Fibroblast of skin of left quadriceps (primary cell): ENCODE data around the gene ARHGEF19.
A peak's percentile ranks its signal among the peaks of the same experiment; 100 is the strongest.

Experiments used
- DNase-seq, 2 experiments: peaks; one replicate each; pipeline ENCODE4 v3.0.0-alpha.2; 2013; ENCODE audit warnings: low read depth in 2 of 2

Gene ARHGEF19

GRCh38 chr1:16244650-16245285 lies 32.3 kb upstream of the ARHGEF19 start:
- no peak for DNase-seq

GRCh38 chr1:16243936-16244649 lies 31.6 kb upstream of the ARHGEF19 start:
- DNase-seq: peak; percentile 49 to 61

- DNase-seq: no peak
These were observed 30.8 kb upstream of the ARHGEF19 start for GRCh38 chr1:16243215-16243610.

- no peak for DNase-seq
These were observed 30.2 kb upstream of the ARHGEF19 start for GRCh38 chr1:16242556-16243214.

GRCh38 chr1:16241221-16241708 lies 28.8 kb upstream of the ARHGEF19 start:
- no peak for DNase-seq

GRCh38 chr1:16239972-16240491 lies 27.6 kb upstream of the ARHGEF19 start:
- no peak for DNase-seq

- DNase-seq: no peak
These were observed 24.9 kb upstream of the ARHGEF19 start for GRCh38 chr1:16237343-16237830.

- DNase-seq: peak; percentile 79 to 80
These were observed 24.3 kb upstream of the ARHGEF19 start, which contains the start of gene CPLANE2 for GRCh38 chr1:16236511-16237342. Gene CPLANE2, minus strand, starts transcription at chr1:16237183. Its CDS starts 441 bp downstream, at chr1:16236742.

- no peak for DNase-seq
These were observed 23.6 kb upstream of the ARHGEF19 start for GRCh38 chr1:16235944-16236510.

GRCh38 chr1:16235347-16235746 lies 22.9 kb upstream of the ARHGEF19 start:
- no peak for DNase-seq

GRCh38 chr1:16233431-16233830 lies 21.0 kb upstream of the ARHGEF19 start:
- no peak for DNase-seq

- no peak for DNase-seq
These were observed 19.9 kb upstream of the ARHGEF19 start for GRCh38 chr1:16232316-16232710.

- DNase-seq: no peak
These were observed 19.2 kb upstream of the ARHGEF19 start for GRCh38 chr1:16231331-16232315.

- DNase-seq: no peak
These were observed 18.3 kb upstream of the ARHGEF19 start for GRCh38 chr1:16230744-16231143.

- DNase-seq: no peak
These were observed 17.7 kb upstream of the ARHGEF19 start for GRCh38 chr1:16229976-16230740.

- no peak for DNase-seq
These were observed 14.2 kb upstream of the ARHGEF19 start for GRCh38 chr1:16226490-16227179.

GRCh38 chr1:16226129-16226489 lies 13.7 kb upstream of the ARHGEF19 start:
- no peak for DNase-seq

- no peak for DNase-seq
These were observed 12.0 kb upstream of the ARHGEF19 start for GRCh38 chr1:16224472-16224871.
